HG03196 (cell line): ENCODE data around the gene SCGB3A1.

Experiments
- ATAC-seq: cut with Tn5 transposase; IDR thresholded peaks from one replicate; pipeline ENCODE4 v1.9.1; 2021; ENCODE audit not compliant: unreplicated experiment

SCGB3A1 gene

GRCh38 chr5:180625791-180626660, 34.7 kb upstream of the SCGB3A1 start:
- no peak for ATAC-seq

- no peak for ATAC-seq
These were observed 34.0 kb upstream of the SCGB3A1 start for GRCh38 chr5:180625125-180625790.

- ATAC-seq, result no peak
These were observed 33.3 kb upstream of the SCGB3A1 start for GRCh38 chr5:180624587-180624986.

- ATAC-seq, result no peak
These were observed 32.5 kb upstream of the SCGB3A1 start for GRCh38 chr5:180623844-180624243.

GRCh38 chr5:180623411-180623834, 32.1 kb upstream of the SCGB3A1 start:
- no peak for ATAC-seq

- ATAC-seq, result no peak
These were observed 31.6 kb upstream of the SCGB3A1 start for GRCh38 chr5:180622910-180623309.

- ATAC-seq, result no peak
These were observed 30.0 kb upstream of the SCGB3A1 start for GRCh38 chr5:180621311-180621710.

- no peak for ATAC-seq
These were observed 28.7 kb upstream of the SCGB3A1 start for GRCh38 chr5:180620014-180620413.

GRCh38 chr5:180619563-180619915, 28.2 kb upstream of the SCGB3A1 start:
- no peak for ATAC-seq

- ATAC-seq, result no peak
These were observed 27.7 kb upstream of the SCGB3A1 start for GRCh38 chr5:180618829-180619562.

GRCh38 chr5:180618487-180618828, 27.2 kb upstream of the SCGB3A1 start:
- no peak for ATAC-seq

GRCh38 chr5:180613814-180614188, 22.5 kb upstream of the SCGB3A1 start:
- ATAC-seq, result no peak

GRCh38 chr5:180613188-180613813, 22.0 kb upstream of the SCGB3A1 start:
- ATAC-seq, result no peak

GRCh38 chr5:180612683-180613082, 21.4 kb upstream of the SCGB3A1 start:
- ATAC-seq, result no peak

- no peak for ATAC-seq
These were observed 20.0 kb upstream of the SCGB3A1 start for GRCh38 chr5:180611140-180611850.

GRCh38 chr5:180609817-180610550, 18.7 kb upstream of the SCGB3A1 start:
- no peak for ATAC-seq

- ATAC-seq, result no peak
These were observed 18.1 kb upstream of the SCGB3A1 start for GRCh38 chr5:180609386-180609785.

- no peak for ATAC-seq
These were observed 17.4 kb upstream of the SCGB3A1 start for GRCh38 chr5:180608572-180609310.

- no peak for ATAC-seq
These were observed 16.7 kb upstream of the SCGB3A1 start for GRCh38 chr5:180607861-180608571.
